HG03025 (cell line): ENCODE results near the gene EVX2.

Experiments
- ATAC-seq: cut with Tn5 transposase; IDR thresholded peaks from one replicate; pipeline ENCODE4 v1.9.1; 2021; ENCODE audit warnings: mild to moderate bottlenecking, moderate library complexity; ENCODE audit not compliant: unreplicated experiment, low FRiP score

Gene EVX2

GRCh38 chr2:176083796-176084261 is at the start of gene EVX2:
Gene EVX2, minus strand, starts transcription at chr2:176083962. Its CDS starts 186 bp downstream, at chr2:176083776.
- no peak for ATAC-seq

GRCh38 chr2:176133389-176133788 is 49.6 kb upstream of the EVX2 start:
- ATAC-seq = no peak

GRCh38 chr2:176132205-176133171 is 48.7 kb upstream of the EVX2 start:
- ATAC-seq = no peak

- no peak for ATAC-seq
Observed at GRCh38 chr2:176131848-176132158, 48.0 kb upstream of the EVX2 start.

- ATAC-seq = no peak
Observed at GRCh38 chr2:176130957-176131847, 47.4 kb upstream of the EVX2 start.

GRCh38 chr2:176130147-176130956 is 46.6 kb upstream of the EVX2 start:
- ATAC-seq = no peak

- no peak for ATAC-seq
Observed at GRCh38 chr2:176129813-176130146, 46.0 kb upstream of the EVX2 start.

- ATAC-seq = no peak
Observed at GRCh38 chr2:176128982-176129796, 45.4 kb upstream of the EVX2 start, which contains the start of gene HOXD8. Gene HOXD8, plus strand, starts transcription at chr2:176129705. Its CDS starts 662 bp downstream, at chr2:176130367.

GRCh38 chr2:176128172-176128981 is 44.6 kb upstream of the EVX2 start:
- no peak for ATAC-seq

- no peak for ATAC-seq
Observed at GRCh38 chr2:176127774-176128072, 44.0 kb upstream of the EVX2 start.

GRCh38 chr2:176126929-176127773 is 43.4 kb upstream of the EVX2 start:
- no peak for ATAC-seq

- ATAC-seq = no peak
Observed at GRCh38 chr2:176125772-176126054, 42.0 kb upstream of the EVX2 start.

- ATAC-seq = no peak
Observed at GRCh38 chr2:176124947-176125771, 41.4 kb upstream of the EVX2 start.

GRCh38 chr2:176124110-176124946 is 40.6 kb upstream of the EVX2 start:
- ATAC-seq = no peak

- no peak for ATAC-seq
Observed at GRCh38 chr2:176123411-176124109, 39.8 kb upstream of the EVX2 start.
